Lower leg skin (tissue), 4 donors: Measurements from ENCODE around the gene NMT1. TPM values are rescaled to one million over a fixed set of nuclear protein-coding genes. Genes with fewer than 3 reads are reported as not detected.

Experiments used
- DNase-seq, 2 donors: peaks; one replicate each; pipeline ENCODE4 v3.0.0-alpha.2; 2019; ENCODE audit warnings: low spot score in 2 of 2
- H3K4me3 ChIP-seq: fragments of 200-600 bp; sonication (generic); 2 replicates; pipeline ENCODE4 v1.5.1; 2017; ENCODE audit warnings: mild to moderate bottlenecking, low read depth; ENCODE audit not compliant: poor library complexity, severe bottlenecking
- CTCF ChIP-seq, 3 donors: fragments of 450-650 bp; IDR thresholded peaks; one replicate each; pipeline ENCODE4 v1.5.1; 2016; ENCODE audit warnings: antibody characterized with exemption in 3 of 3, mild to moderate bottlenecking in 3 of 3, moderate library complexity in 2 of 3
- POLR2A ChIP-seq, 2 donors: fragments of 450-650 bp; IDR thresholded peaks; one replicate each; pipeline ENCODE4 v1.6.1; 2016 to 2017; ENCODE audit warnings: antibody characterized with exemption in 2 of 2, mild to moderate bottlenecking in 1 of 2, moderate library complexity in 1 of 2
- WGBS, 2 donors: methylation state at CpG; one replicate each; pipeline ENCODE4 v1.1.5; 2018; 5-methylcytosine and 5-hydroxymethylcytosine counted together
- intact Hi-C: fragments of 100-400 bp; cut with DNase I; formaldehyde crosslinking; loops from one replicate; pipeline ENCODE4 v1.15.0; 2023; ENCODE audit warnings: low total_unique reads
- total RNA-seq, 4 donors: library from RNA; depleted of rRNA; stranded (reverse); fragments of >200 nt; gene quantifications; one replicate each; pipeline ENCODE4 v1.1.0, GENCODE V29; 2016

Gene NMT1
- total RNA-seq, 4 donors from 2014 or later = 37.3 to 101 (median 60.3) TPM

- 2 to 4% methylated on average over 16 to 17 of the region's 21 CpGs for WGBS, 2 donors
- peak overlapping the region; percentile 27 for H3K4me3 ChIP-seq
- intact Hi-C loops = no loop called here
- TF ChIP-seq CTCF (IDR thresholded peaks at IDR 0.05) = no peak
- no peak for TF ChIP-seq POLR2A (IDR thresholded peaks at IDR 0.05)
- DNase-seq = peak; percentile 90 to 98
Observed at GRCh38 chr17:45143767-45144198, 82.7 kb downstream of the NMT1 start.

- TF ChIP-seq CTCF (IDR thresholded peaks at IDR 0.05) (no peak), POLR2A (IDR thresholded peaks at IDR 0.05) (no peak)
- peak in 1 of 2 donors; percentile 92 for DNase-seq
- intact Hi-C loops = no loop called here
- 9 to 23% methylated on average over 20 to 62 of the region's 71 CpGs for WGBS, 2 donors
- H3K4me3 ChIP-seq = peak overlapping the region; percentile 27
Observed at GRCh38 chr17:45144199-45145034, 83.3 kb downstream of the NMT1 start.

- intact Hi-C loops = no loop called here
- TF ChIP-seq CTCF (IDR thresholded peaks at IDR 0.05) (no peak), POLR2A (IDR thresholded peaks at IDR 0.05) (no peak)
- no peak for DNase-seq
- WGBS, 2 donors = 53 to 65% methylated on average over 8 of the region's 8 CpGs
- H3K4me3 ChIP-seq = no peak overlapping the region
Observed at GRCh38 chr17:45145035-45145389, 83.9 kb downstream of the NMT1 start.

GRCh38 chr17:45146166-45146565, 85.0 kb downstream of the NMT1 start:
- DNase-seq = peak in 1 of 2 donors; percentile 86
- intact Hi-C loops = no loop called here
- no peak overlapping the region for H3K4me3 ChIP-seq
- no peak for TF ChIP-seq CTCF (IDR thresholded peaks at IDR 0.05)
- TF ChIP-seq POLR2A (IDR thresholded peaks at IDR 0.05) = no peak
- WGBS, 2 donors = 82 to 85% methylated on average over 10 of the region's 10 CpGs

GRCh38 chr17:45146592-45146889, 85.4 kb downstream of the NMT1 start:
- no peak overlapping the region for H3K4me3 ChIP-seq
- TF ChIP-seq POLR2A (IDR thresholded peaks at IDR 0.05) (no peak), CTCF (IDR thresholded peaks at IDR 0.05) (no peak)
- 73 to 74% methylated on average over 4 of the region's 4 CpGs for WGBS, 2 donors
- no peak for DNase-seq
- intact Hi-C loops = no loop called here
